ENCODE measurements around the gene CLDN11. TPM values are rescaled to one million over a fixed set of nuclear protein-coding genes. Genes with fewer than 3 reads are reported as not detected.
A peak's percentile ranks its signal among the peaks of the same experiment; 100 is the strongest.

The CLDN11 gene
- total RNA-seq, 1 experiment from 2014 or later, result 8.7 TPM

DNA sequence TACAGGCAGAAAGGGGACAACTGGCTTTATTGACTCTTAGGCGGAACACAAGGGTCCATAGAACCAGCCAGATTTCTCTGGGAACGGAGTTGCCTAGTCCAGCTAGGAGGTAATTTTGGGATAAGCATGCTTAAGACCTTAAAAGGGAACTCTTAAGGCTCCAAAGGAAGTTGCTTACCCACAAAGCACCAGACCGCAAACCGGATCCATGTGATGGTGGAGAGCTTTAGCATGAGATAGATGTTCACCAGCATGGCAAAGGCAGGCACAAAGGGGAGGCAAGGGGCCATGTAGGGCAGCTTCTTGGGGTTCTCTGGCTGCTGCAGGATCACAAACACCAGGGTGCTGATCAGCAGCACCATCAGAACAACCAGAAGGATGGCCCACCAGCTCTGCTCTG lies 61.4 kb downstream of the CLDN11 start:
- no peak overlapping the region for H3K27ac Mint-ChIP-seq (ENCODE audit: unreplicated experiment)
- CTCF ChIA-PET, result no interaction called here
- peaks cover 10% of the 10 kb centered on the region for H3K4me1 Mint-ChIP-seq (ENCODE audit: low read depth, unreplicated experiment)
- intact Hi-C loops (cut with micrococcal nuclease; ENCODE audit: unreplicated experiment), result no loop called here
- BruUV-seq (replicated peaks), result no TSS peak
- TF ChIP-seq, protein P1, sequence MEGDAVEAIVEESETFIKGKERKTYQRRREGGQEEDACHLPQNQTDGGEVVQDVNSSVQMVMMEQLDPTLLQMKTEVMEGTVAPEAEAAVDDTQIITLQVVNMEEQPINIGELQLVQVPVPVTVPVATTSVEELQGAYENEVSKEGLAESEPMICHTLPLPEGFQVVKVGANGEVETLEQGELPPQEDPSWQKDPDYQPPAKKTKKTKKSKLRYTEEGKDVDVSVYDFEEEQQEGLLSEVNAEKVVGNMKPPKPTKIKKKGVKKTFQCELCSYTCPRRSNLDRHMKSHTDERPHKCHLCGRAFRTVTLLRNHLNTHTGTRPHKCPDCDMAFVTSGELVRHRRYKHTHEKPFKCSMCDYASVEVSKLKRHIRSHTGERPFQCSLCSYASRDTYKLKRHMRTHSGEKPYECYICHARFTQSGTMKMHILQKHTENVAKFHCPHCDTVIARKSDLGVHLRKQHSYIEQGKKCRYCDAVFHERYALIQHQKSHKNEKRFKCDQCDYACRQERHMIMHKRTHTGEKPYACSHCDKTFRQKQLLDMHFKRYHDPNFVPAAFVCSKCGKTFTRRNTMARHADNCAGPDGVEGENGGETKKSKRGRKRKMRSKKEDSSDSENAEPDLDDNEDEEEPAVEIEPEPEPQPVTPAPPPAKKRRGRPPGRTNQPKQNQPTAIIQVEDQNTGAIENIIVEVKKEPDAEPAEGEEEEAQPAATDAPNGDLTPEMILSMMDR (IDR thresholded peaks at IDR 0.05; ENCODE audit: unreplicated experiment), result no peak
- H3K4me3 Mint-ChIP-seq (ENCODE audit: low read depth, unreplicated experiment), result no peak overlapping the region
- no peak for DNase-seq
- peaks cover 28% of the 10 kb centered on the region for H3K27me3 Mint-ChIP-seq (ENCODE audit: unreplicated experiment)
- H3K36me3 Mint-ChIP-seq (ENCODE audit: insufficient read depth, unreplicated experiment), result peaks cover 5% of the 10 kb centered on the region
- H3K9me3 Mint-ChIP-seq (ENCODE audit: low read depth, unreplicated experiment), result no peaks in the 10 kb centered on the region

DNA sequence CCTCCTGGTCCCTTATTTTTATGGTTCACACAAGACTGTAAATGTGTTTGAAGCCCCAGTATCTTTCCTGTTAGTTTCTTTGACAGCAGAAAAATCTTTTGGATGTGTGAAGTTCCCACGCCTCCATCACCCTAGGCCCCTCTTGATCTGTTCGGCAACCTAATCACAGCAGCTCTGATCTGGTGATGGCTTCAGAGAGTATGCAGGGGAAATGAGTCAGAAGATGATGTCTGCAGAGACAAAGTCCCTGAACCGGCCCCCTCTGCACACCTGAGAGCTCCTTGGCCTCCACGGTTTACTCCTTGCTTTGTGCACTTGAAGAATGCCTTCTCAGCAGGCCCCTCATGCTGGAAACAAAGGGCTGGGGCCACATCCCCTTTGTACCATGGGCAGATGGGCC lies 63.5 kb downstream of the CLDN11 start:
- peaks cover 45% of the 10 kb centered on the region for H3K27me3 Mint-ChIP-seq (ENCODE audit: unreplicated experiment)

DNA sequence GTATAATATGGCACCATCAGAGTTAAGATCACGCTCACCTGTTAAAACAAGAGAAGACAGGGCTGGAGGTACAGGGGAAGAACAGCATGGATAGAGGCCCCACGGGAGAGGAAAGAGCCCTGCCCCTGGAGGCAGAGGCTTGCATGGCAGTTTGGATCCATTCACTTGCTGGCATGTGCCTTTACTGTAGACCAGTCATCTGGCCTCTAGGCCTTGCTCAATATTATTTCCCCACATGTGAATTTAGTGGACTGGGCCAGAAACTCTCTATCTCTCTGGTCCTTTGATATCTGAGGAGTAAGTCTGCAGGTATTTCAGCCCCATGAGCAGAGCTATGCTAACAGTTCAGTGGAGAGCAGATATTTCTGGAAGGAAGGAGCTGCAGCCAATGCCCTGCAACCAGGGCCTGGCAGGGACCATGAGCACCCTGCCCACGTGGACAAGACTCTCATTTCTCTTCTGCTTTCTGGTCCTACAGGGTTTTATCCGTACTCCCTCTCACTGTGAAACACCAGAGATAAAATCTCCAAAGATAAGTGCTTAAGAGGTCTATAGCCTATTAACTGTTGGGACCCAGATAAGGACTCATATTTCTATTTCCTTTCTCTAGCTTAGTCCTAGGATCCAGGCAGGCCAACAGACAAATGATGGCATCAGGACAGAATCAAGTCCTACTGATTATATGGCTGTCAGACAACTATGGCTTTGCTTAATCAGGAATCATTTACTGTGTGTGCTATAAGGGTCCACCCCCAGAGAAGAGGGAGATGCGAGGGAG lies 65.0 kb downstream of the CLDN11 start:
- Mint-ChIP-seq H3K4me3 (ENCODE audit: low read depth, unreplicated experiment) (no peak overlapping the region), H3K9me3 (ENCODE audit: low read depth, unreplicated experiment) (no peaks in the 10 kb centered on the region), H3K4me1 (ENCODE audit: low read depth, unreplicated experiment) (no peaks in the 10 kb centered on the region), H3K36me3 (ENCODE audit: insufficient read depth, unreplicated experiment) (peaks cover 5% of the 10 kb centered on the region), H3K27ac (ENCODE audit: unreplicated experiment) (no peak overlapping the region), H3K27me3 (ENCODE audit: unreplicated experiment) (peaks cover 45% of the 10 kb centered on the region)
- intact Hi-C loops (cut with micrococcal nuclease; ENCODE audit: unreplicated experiment), result no loop called here
- peak; percentile 20 for DNase-seq
- TF ChIP-seq, protein P1 (IDR thresholded peaks at IDR 0.05; ENCODE audit: unreplicated experiment), result peak; percentile 37
- CTCF ChIA-PET, result no interaction called here
- BruUV-seq (replicated peaks), result no TSS peak

More for the DNA sequence above, 63.5 kb downstream of the CLDN11 start:
- TF ChIP-seq, protein P1 (IDR thresholded peaks at IDR 0.05; ENCODE audit: unreplicated experiment), result no peak
- no TSS peak for BruUV-seq (replicated peaks)
- intact Hi-C loops (cut with micrococcal nuclease; ENCODE audit: unreplicated experiment), result no loop called here
- no peaks in the 10 kb centered on the region for H3K9me3 Mint-ChIP-seq (ENCODE audit: low read depth, unreplicated experiment)
- CTCF ChIA-PET, result no interaction called here
- peaks cover 5% of the 10 kb centered on the region for H3K36me3 Mint-ChIP-seq (ENCODE audit: insufficient read depth, unreplicated experiment)
- H3K27ac Mint-ChIP-seq (ENCODE audit: unreplicated experiment), result no peak overlapping the region
- no peak overlapping the region for H3K4me3 Mint-ChIP-seq (ENCODE audit: low read depth, unreplicated experiment)
- H3K4me1 Mint-ChIP-seq (ENCODE audit: low read depth, unreplicated experiment), result peaks cover 4% of the 10 kb centered on the region
- no peak for DNase-seq

Small RNA genes lying within 50 kb of the gene (microRNA-seq; reads per million reads assigned to microRNA genes)
- gene MIR6828, result not detected

Other genes starting within 250 kb of the CLDN11 start
- 113 and 118 TPM in 2 replicates for gene PHC3, start 237.1 kb upstream of the CLDN11 start, total RNA-seq (2022)
- 79.5 and 85.6 TPM in 2 replicates for gene PRKCI, start 196.4 kb upstream of the CLDN11 start, total RNA-seq (2022)
- 184 and 265 TPM in 2 replicates for gene SKIL, start 61.2 kb upstream of the CLDN11 start, total RNA-seq (2022)
- gene SLC7A14, start 167.2 kb downstream of the CLDN11 start, total RNA-seq (2022), result not detected in 2 replicates

Measured in Calu3 (cell line).